Measurements from ENCODE around the gene MAPK6. TPM values are rescaled to one million over a fixed set of nuclear protein-coding genes. Genes with fewer than 3 reads are reported as not detected.

Gene MAPK6
- total and polyA plus RNA-seq, 10 of the 15 experiments (the other 5 are each of a cell fraction or from before 2014, with no cell fraction given) = 20.6 to 100 (median 52.6) TPM

DNA sequence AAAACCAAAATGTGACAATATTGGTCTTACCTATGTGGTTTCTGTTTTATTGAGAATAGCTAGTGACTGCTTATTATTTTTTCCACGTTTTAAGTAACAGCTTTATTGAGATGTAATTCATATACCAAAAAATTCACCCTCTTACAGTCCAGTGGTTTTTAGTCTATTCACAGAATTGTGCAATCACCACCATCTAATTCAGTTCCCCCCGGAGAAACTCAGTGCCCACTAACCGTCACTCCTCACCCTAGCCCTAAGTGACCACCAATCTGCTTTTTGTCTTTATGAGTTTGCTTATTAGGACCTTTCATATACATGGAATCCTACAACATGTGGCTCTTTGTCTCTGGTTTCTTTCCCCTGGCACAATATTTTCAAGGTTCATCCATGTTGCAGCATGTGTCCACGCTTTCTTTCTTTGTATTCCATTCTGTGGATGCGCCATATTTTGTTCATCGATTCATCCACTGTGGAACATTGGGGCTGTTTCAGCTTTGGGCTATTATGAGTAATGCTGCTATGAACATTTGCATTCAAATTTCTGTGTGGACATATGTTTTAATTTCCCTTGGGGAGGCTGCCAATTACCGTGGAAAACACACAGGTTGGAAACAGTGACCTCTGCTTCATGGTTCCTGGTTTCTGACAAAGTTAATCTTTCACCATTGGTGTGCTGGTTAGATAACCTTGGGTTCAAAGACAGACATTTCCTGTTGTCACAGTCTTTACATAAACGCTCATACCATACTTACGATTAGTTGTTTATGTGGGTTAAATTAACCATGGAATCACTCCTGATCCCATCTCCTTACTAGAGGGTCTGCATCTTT lies 96.8 kb downstream of the MAPK6 start (continued):
- TF ChIP-seq, protein P1, sequence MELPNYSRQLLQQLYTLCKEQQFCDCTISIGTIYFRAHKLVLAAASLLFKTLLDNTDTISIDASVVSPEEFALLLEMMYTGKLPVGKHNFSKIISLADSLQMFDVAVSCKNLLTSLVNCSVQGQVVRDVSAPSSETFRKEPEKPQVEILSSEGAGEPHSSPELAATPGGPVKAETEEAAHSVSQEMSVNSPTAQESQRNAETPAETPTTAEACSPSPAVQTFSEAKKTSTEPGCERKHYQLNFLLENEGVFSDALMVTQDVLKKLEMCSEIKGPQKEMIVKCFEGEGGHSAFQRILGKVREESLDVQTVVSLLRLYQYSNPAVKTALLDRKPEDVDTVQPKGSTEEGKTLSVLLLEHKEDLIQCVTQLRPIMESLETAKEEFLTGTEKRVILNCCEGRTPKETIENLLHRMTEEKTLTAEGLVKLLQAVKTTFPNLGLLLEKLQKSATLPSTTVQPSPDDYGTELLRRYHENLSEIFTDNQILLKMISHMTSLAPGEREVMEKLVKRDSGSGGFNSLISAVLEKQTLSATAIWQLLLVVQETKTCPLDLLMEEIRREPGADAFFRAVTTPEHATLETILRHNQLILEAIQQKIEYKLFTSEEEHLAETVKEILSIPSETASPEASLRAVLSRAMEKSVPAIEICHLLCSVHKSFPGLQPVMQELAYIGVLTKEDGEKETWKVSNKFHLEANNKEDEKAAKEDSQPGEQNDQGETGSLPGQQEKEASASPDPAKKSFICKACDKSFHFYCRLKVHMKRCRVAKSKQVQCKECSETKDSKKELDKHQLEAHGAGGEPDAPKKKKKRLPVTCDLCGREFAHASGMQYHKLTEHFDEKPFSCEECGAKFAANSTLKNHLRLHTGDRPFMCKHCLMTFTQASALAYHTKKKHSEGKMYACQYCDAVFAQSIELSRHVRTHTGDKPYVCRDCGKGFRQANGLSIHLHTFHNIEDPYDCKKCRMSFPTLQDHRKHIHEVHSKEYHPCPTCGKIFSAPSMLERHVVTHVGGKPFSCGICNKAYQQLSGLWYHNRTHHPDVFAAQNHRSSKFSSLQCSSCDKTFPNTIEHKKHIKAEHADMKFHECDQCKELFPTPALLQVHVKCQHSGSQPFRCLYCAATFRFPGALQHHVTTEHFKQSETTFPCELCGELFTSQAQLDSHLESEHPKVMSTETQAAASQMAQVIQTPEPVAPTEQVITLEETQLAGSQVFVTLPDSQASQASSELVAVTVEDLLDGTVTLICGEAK (IDR thresholded peaks at IDR 0.05; ENCODE audit: borderline replicate concordance) = no peak
- no peak for TF ChIP-seq HCFC1 (IDR thresholded peaks at IDR 0.05; ENCODE audit: low read length)
- no peak for TF ChIP-seq RB1 (IDR thresholded peaks at IDR 0.05; ENCODE audit: borderline replicate concordance)
- TF ChIP-seq PAX8 (IDR thresholded peaks at IDR 0.05) = no peak
- TF ChIP-seq ZNF217 (IDR thresholded peaks at IDR 0.05) = no peak; the same call in 1 of the 2 replicates
- TF ChIP-seq GATAD2B (conservative IDR thresholded peaks at IDR 0.05; ENCODE audit: low read depth) = peak; percentile 64; the same call in 1 of the 2 replicates
- TF ChIP-seq BACH1 (IDR thresholded peaks at IDR 0.05; ENCODE audit: borderline replicate concordance) = no peak
- TF ChIP-seq CHD2 (IDR thresholded peaks at IDR 0.05; ENCODE audit: borderline replicate concordance, low read depth, low read length) = no peak
- no peak for TF ChIP-seq JUND (IDR thresholded peaks at IDR 0.05; ENCODE audit: low read depth, low read length)
- TF ChIP-seq YY1 (IDR thresholded peaks at IDR 0.05; ENCODE audit: low read depth, low read length) = no peak
- TF ChIP-seq ZSCAN29 (IDR thresholded peaks at IDR 0.05) = no peak
- no peak for TF ChIP-seq POLR2AphosphoS5 (IDR thresholded peaks at IDR 0.05; ENCODE audit: low read length)
- peak; percentile 78 for TF ChIP-seq MEF2B (IDR thresholded peaks at IDR 0.05; ENCODE audit: partially characterized antibody, poor library complexity, severe bottlenecking)
- no peak for TF ChIP-seq EGR1 (IDR thresholded peaks at IDR 0.05; ENCODE audit: borderline replicate concordance in 1 of 2, low read depth in 2 of 2, low read length in 2 of 2)
- no peak for TF ChIP-seq SRF (IDR thresholded peaks at IDR 0.05; ENCODE audit: low read depth in 2 of 2, low read length in 2 of 2)
- no peak for TF ChIP-seq YBX1 (IDR thresholded peaks at IDR 0.05)
- TF ChIP-seq ATF7 (IDR thresholded peaks at IDR 0.05; ENCODE audit: low read depth) = 0 out of 2 replicates have a peak, but pooled peaks have one; percentile 18
- TF ChIP-seq EED (IDR thresholded peaks at IDR 0.05; ENCODE audit: low read depth) = no peak
- TF ChIP-seq BHLHE40 (IDR thresholded peaks at IDR 0.05; ENCODE audit: borderline replicate concordance in 1 of 2, low read depth in 2 of 2, low read length in 1 of 2) = peak; percentile 16 to 30; a peak in 1 of 4 replicates
- TF ChIP-seq MYC (IDR thresholded peaks at IDR 0.05; ENCODE audit: insufficient read depth, insufficient read length, insufficient replicate concordance, low read length, severe bottlenecking) = no peak
- 0 out of 2 replicates have a peak, but pooled peaks have one; percentile 24 for TF ChIP-seq ZBTB33 (IDR thresholded peaks at IDR 0.05)
- peak in 1 of 2 experiments; percentile 40; a peak in 1 of 4 replicates for TF ChIP-seq EP300 (IDR thresholded peaks at IDR 0.05; ENCODE audit: borderline replicate concordance in 1 of 2, control insufficient read depth in 1 of 2, low read depth in 2 of 2, low read length in 2 of 2)
- no peak for TF ChIP-seq TCF3 (IDR thresholded peaks at IDR 0.05; ENCODE audit: borderline replicate concordance, insufficient read depth, low read depth, low read length)
- no peak for TF ChIP-seq CBX5 (IDR thresholded peaks at IDR 0.05; ENCODE audit: low read depth)

Measured in GM12878 (cell line).